Thyroid gland (tissue), 4 donors: ENCODE measurements around the gene ADAMTS17.

Experiments used
- CTCF ChIP-seq, 6 experiments: fragments of 200-600 bp in 3 of 6; fragments of 450-650 bp in 3 of 6; sonication (generic) in 3 of 6; IDR thresholded peaks; one replicate each; pipeline ENCODE4 v1.5.1; 2016 to 2019; ENCODE audit warnings: antibody characterized with exemption in 6 of 6, mild to moderate bottlenecking in 2 of 6, inconsistent platforms in 1 of 6, moderate library complexity in 1 of 6
- POLR2A ChIP-seq, 2 donors: fragments of 450-650 bp; IDR thresholded peaks; one replicate each; pipeline ENCODE4 v1.6.1; 2017; ENCODE audit warnings: antibody characterized with exemption in 2 of 2, mild to moderate bottlenecking in 2 of 2, moderate library complexity in 1 of 2

GRCh38 chr15:100259266-100259665, 82.5 kb downstream of the ADAMTS17 start:
- TF ChIP-seq CTCF (IDR thresholded peaks at IDR 0.05), result no peak
- no peak for TF ChIP-seq POLR2A (IDR thresholded peaks at IDR 0.05)
